OCI-LY1 (cell line): ENCODE measurements around the gene TES.

Experiments
- CTCF ChIP-seq: fragments of 200-600 bp; sonication (generic), shearing (Covaris generic); IDR thresholded peaks from 2 replicates; pipeline ENCODE4 v1.5.1; 2017; ENCODE audit warnings: mild to moderate bottlenecking, antibody characterized with exemption, low read length, moderate library complexity, mixed read lengths
- EZH2 ChIP-seq: fragments of 200-600 bp; sonication (generic), shearing (Covaris generic); IDR thresholded peaks from 2 replicates; pipeline ENCODE4 v1.8.0; 2017; ENCODE audit warnings: borderline replicate concordance, mixed run types, mild to moderate bottlenecking, antibody characterized with exemption, low read length, moderate library complexity, mixed read lengths

GRCh38 chr7:116284390-116284789 is 74.1 kb downstream of the TES start:
- TF ChIP-seq CTCF (no peak), EZH2 (no peak)
